GM13977 (cell line): ENCODE data around the gene OLFM2.

Experiments used
- DNase-seq: peaks from one replicate; pipeline ENCODE4 v3.0.0; 2012; ENCODE audit warnings: low spot score
- CTCF ChIP-seq: IDR thresholded peaks from 2 replicates; pipeline ENCODE4 v1.5.1; 2012; ENCODE audit warnings: mild to moderate bottlenecking, control low read depth; ENCODE audit not compliant: insufficient read depth; ENCODE audit errors: extremely low read depth, missing control alignments
- in situ Hi-C: fragments of 300-500 bp; cut with MboI; formaldehyde crosslinking; loops from one replicate; pipeline ENCODE4 v1.12.0; 2022; ENCODE audit warnings: low sequenced_read_pairs, low pct_unique_long_range_greater_than_20kb, mixed read lengths, inconsistent platforms; ENCODE audit not compliant: unreplicated experiment

The OLFM2 gene

GRCh38 chr19:9936326-9937000, at the start of gene OLFM2:
Gene OLFM2 (minus strand): TSS chr19:9936515. CDS start chr19:9936366, 149 bp downstream.
- no peak for TF ChIP-seq CTCF
- peak; percentile 55 for DNase-seq
- in situ Hi-C loops: loop anchor here (10.0 to 25.0 kb wide), 2 partner anchors 88 to 326 kb away; partner anchors contain the start of genes ICAM1 and MRPL4

GRCh38 chr19:9981406-9982260, 45.3 kb upstream of the OLFM2 start:
- in situ Hi-C loops: no loop called here

GRCh38 chr19:9972103-9972502, 35.8 kb upstream of the OLFM2 start:
- no peak for TF ChIP-seq CTCF
- in situ Hi-C loops: no loop called here
- no peak for DNase-seq

More at GRCh38 chr19:9981406-9982260, 45.3 kb upstream of the OLFM2 start:
- no peak for TF ChIP-seq CTCF
- DNase-seq: no peak

GRCh38 chr19:9971166-9971897, 35.0 kb upstream of the OLFM2 start:
- in situ Hi-C loops: no loop called here
- no peak for TF ChIP-seq CTCF
- no peak for DNase-seq

- no peak for DNase-seq
- TF ChIP-seq CTCF: no peak
- in situ Hi-C loops: no loop called here
Measured at GRCh38 chr19:9970481-9970880, 34.2 kb upstream of the OLFM2 start.

- no peak for DNase-seq
- in situ Hi-C loops: no loop called here
- TF ChIP-seq CTCF: no peak
Measured at GRCh38 chr19:9969688-9969975, 33.3 kb upstream of the OLFM2 start.
